Fibroblast of villous mesenchyme (primary cell): ENCODE data around the gene MAFG. TPM values are rescaled to one million over a fixed set of nuclear protein-coding genes. Genes with fewer than 3 reads are reported as not detected.

Source experiments
- DNase-seq: peaks from one replicate; pipeline ENCODE4 v3.0.0-alpha.2; 2010; ENCODE audit warnings: low read depth
- H3K4me3 ChIP-seq: 2 replicates; pipeline ENCODE4 v1.5.1; 2011; ENCODE audit warnings: low read depth, mild to moderate bottlenecking, low read length
- total RNA-seq: library from RNA; depleted of rRNA; stranded (reverse); fragments of >200 nt; gene quantifications from 2 replicates; pipeline ENCODE4 v1.2.3, GENCODE V29; 2012
- TF ChIP-seq, protein P1 (sequence below): IDR thresholded peaks from 2 replicates; pipeline ENCODE4 v1.5.1; 2012; ENCODE audit warnings: low read depth, mild to moderate bottlenecking, low read length; ENCODE audit not compliant: insufficient read depth

MAFG gene
- total RNA-seq, 1 donor, result 23.3 TPM

DNA sequence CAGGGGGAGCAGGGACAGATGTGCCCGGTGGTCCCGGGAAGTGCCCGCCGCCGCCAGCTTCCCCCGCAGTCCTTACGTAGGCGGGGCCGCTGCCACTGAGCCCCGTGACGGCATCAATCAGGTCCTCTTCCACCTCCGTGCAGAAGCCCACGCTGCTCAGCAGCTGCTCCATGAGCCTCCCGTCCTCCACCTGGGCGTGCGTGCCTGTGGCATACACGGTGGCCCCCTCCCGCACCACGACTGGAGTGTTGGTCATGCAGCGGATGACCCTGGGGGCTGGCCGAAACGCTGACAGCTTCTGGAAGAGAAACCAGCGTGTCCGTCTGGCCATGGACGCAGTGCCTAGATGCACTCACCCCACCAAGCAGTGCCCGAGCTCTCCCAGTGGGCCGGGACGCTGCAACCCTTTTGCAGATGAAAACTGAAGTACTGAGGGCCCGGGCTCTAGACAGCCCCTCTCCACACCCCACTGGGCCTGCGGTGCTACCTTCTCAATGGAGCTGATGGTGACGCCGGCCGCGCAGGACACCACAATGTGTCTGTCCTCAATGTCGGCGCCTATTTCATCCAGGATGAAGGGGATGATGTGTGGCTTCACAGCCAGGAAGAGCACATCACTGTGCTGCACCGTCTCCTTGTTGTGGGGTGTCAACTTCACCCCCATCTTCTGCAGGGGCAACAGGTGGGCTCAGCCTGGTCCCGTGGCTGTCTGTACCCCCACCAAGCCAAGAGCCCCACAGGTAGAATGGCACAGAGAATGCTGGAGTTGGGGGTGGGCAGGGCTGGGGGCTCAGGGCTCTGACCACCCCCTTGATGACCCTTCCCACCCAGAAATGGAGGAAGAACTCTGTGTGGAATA is 7.5 kb upstream of the MAFG start:
- TF ChIP-seq, protein P1, sequence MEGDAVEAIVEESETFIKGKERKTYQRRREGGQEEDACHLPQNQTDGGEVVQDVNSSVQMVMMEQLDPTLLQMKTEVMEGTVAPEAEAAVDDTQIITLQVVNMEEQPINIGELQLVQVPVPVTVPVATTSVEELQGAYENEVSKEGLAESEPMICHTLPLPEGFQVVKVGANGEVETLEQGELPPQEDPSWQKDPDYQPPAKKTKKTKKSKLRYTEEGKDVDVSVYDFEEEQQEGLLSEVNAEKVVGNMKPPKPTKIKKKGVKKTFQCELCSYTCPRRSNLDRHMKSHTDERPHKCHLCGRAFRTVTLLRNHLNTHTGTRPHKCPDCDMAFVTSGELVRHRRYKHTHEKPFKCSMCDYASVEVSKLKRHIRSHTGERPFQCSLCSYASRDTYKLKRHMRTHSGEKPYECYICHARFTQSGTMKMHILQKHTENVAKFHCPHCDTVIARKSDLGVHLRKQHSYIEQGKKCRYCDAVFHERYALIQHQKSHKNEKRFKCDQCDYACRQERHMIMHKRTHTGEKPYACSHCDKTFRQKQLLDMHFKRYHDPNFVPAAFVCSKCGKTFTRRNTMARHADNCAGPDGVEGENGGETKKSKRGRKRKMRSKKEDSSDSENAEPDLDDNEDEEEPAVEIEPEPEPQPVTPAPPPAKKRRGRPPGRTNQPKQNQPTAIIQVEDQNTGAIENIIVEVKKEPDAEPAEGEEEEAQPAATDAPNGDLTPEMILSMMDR, result no peak
- no peak overlapping the region for H3K4me3 ChIP-seq
- DNase-seq, result no peak

DNA sequence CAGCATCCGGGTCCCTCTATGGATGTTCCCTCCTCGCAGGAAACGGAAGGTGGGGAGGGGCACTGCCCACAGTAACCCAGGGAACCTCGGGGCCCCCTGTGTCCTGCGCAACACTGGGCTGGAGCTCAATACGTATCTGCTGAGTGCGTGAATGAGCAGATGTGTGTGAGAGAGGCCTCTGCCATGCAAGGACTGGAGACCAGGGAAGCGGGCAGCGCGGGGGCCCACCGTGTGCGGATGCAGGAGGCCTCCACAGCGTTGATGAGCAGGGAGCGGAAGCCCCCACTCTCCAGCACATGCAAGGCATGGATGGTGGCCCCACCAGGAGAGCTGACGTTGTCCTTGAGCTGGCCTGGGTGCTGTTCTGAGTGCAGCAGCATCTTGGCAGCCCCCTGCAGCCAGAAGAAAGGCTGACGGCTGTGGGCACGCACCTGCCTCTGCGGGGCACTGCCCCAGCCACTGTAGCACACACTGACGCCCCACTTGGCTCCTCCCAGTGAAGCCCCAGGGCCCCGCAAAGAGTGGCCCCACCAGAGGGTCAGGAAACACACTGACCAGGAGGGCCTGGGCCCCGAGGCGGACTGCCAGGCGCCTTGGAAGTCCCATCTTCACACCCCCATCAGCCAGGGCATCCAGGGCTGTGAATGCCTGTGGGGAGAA is 6.7 kb upstream of the MAFG start:
- no peak for DNase-seq
- H3K4me3 ChIP-seq, result no peak overlapping the region
- TF ChIP-seq, protein P1, result no peak

DNA sequence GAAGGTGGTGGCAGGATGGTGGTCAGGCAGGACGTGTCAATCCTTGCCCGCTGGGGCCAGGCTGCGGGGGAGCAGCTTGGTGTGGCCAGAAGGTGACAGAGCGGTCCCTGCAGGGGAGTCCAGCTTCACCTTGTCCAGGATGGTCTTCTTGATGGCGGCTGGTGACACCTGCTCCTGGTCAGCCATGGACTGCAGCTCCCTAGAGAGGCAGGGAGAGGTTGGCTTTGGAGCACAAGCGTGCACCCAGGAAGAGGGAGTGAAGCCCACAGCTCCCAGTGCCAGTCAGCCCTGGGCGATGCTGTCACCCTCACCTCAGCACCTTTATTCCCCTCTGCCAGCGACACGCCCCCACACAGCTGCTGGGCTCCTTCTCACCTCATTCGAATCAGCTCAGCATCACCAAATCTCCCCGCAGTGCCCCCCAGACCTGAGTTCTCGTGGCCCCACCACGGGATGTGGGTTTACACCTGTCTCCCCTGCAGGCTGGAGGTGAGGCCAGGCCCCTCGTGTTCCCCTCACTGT is 5.7 kb upstream of the MAFG start:
- TF ChIP-seq, protein P1, result no peak
- no peak overlapping the region for H3K4me3 ChIP-seq
- no peak for DNase-seq

DNA sequence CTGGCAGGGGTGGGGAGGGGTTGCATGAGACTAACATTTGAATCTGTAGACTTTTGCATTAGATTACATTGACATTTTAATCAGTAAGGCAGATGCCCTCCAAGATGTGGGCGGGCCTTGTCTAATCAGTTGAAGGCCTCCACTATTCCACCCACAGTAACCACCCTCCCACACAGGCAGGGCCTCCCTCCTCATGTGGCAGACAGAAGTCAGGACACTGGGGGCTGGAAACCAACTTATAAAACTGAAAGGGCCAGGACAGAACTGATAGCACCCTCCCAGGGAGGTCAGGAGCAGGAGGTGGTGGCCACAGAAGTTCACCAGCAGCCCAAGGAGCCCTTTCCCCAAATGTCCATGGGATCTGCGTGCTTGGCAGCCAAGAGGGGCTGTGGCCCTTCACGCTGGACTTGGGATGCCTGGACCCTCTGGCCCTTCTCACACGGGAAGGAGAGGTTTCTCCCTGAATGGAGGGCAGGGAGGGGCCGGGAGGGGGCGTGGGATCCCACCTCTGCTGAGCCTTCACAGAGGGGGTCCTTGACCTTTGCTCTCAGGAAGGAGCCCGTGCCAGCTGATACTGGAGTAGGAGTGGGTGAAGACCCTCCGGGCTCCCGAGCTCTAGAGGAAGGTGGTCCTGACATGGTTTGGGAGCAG is 4.9 kb upstream of the MAFG start:
- no peak for DNase-seq
- TF ChIP-seq, protein P1, result no peak
- H3K4me3 ChIP-seq, result no peak overlapping the region

DNA sequence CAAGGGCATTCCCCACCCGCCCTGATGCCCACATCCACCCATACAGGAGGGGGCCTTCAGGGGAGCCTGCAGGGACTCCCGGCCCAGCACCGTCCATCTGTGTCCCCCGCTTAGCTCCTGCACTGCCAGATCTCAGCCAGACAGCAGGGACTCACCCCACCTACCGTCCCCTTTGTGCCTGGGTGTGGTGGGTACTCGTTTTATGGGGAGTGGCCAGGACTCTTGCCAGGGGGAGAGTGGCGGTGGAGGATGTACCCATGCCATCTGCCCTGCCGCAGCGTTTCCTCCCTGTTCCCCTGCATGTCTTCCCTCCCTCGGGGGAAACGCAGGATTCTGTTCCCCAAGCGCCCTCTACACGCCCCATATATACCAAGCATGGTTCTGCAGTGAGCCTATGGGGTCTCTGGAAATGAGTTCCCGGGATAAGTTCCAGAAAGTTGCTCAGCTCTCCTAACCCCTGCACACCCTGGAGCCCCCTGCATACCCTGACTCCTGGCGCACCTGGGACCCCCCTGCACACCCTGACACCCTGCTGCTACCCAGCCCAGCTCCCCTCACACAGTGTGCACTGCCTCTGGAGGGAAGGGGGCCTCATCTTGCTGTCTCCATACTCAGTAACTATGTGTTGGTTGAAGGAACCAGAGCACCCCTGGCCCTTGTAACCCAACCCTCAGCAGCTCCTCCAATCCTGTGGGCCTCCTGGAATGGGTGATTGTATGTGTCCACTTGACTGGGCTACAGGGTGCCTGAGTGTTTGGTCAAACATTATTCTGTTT is 4.2 kb upstream of the MAFG start:
- no peak overlapping the region for H3K4me3 ChIP-seq
- no peak for DNase-seq
- TF ChIP-seq, protein P1, result no peak

DNA sequence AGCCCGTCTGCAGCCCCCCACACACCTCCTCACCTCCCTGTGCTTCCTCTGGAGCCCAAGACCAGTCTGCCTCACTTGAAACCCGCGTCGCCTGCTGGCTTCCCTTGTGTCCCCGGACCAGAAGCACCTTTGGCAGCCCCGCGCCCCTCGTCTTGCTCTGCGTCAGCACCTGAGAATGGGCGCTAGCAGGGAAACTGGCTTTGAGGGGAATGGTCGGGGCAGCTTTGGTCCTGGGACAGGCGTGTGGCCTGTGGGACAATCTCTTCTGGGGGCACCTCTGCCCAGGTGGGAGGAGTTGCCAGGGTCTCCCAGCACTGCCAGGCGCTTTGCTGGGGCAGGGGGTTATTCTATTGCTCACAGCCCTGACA is 3.6 kb upstream of the MAFG start:
- no peak overlapping the region for H3K4me3 ChIP-seq
- DNase-seq, result no peak
- TF ChIP-seq, protein P1, result no peak
